ENCODE results near the gene DLX5. TPM values are rescaled to one million over a fixed set of nuclear protein-coding genes. Genes with fewer than 3 reads are reported as not detected.
A peak's percentile ranks its signal among the peaks of the same experiment; 100 is the strongest.
"Not testable (repeated sequence)": the region's sequence is repeated elsewhere in the genome, so short reads cannot be mapped to it uniquely, and the experiment has no call there.

Gene DLX5
- total RNA-seq: 1 to 10 TPM in 3 of 7 donors, under 1 TPM in 3, not detected in 1; 0.27 to 7.9 (median 1.0) TPM
- polyA plus RNA-seq: 1 to 10 TPM in 1 of 2 donors, under 1 TPM in 1; 0.43 to 4.2 TPM
- long read RNA-seq, donor 1: 0 reads
- long read RNA-seq, donor 2: 0 reads
- long read RNA-seq, donor 3: 0 reads

- Histone ChIP-seq H3K4me1 (ENCODE audit: insufficient read depth) (peaks cover 2% of the 10 kb centered on the region), H3K27ac (no peak within 1 kb of the TSS), H3K27me3 (no peaks in the 10 kb centered on the region), H3K9me3 (no peaks in the 10 kb centered on the region), H3K4me3 (peak within 1 kb of the TSS; percentile 30), H3K36me3 (no peaks in the 10 kb centered on the region)
- intact Hi-C loops (cut with DNase I): loop anchor here (5.0 to 10.0 kb wide), 4 partner anchors 947 to 1300 kb away; no protein-coding TSS in a partner anchor
- TF ChIP-seq EP300 (IDR thresholded peaks at IDR 0.05) (no peak), CTCF (IDR thresholded peaks at IDR 0.05) (no peak), POLR2A (IDR thresholded peaks at IDR 0.05) (no peak)
- 1 to 2% (median 1%) methylated on average over 59 to 60 of the region's 60 CpGs for WGBS, 3 donors
- peak in 4 of 5 donors; percentile 49 to 62 (median 54) for DNase-seq
Measured at GRCh38 chr7:97024209-97025129, at the start of gene DLX5. Gene DLX5, minus strand, starts transcription at chr7:97024831. Its CDS starts 208 bp downstream, at chr7:97024623.

- H3K27me3 ChIP-seq; H3K4me3 ChIP-seq; intact Hi-C loops (cut with DNase I); H3K36me3 ChIP-seq; H3K9me3 ChIP-seq; H3K4me1 ChIP-seq (ENCODE audit: insufficient read depth); H3K27ac ChIP-seq; DNase-seq: not testable (repeated sequence)
- 50 to 68% (median 55%) methylated on average over 2 of the region's 2 CpGs for WGBS, 3 donors
Measured at GRCh38 chr7:97072025-97072424, 47.4 kb upstream of the DLX5 start.

GRCh38 chr7:97064972-97065587 is 40.4 kb upstream of the DLX5 start:
- 43 to 52% (median 51%) methylated on average over 5 of the region's 5 CpGs for WGBS, 3 donors
- Histone ChIP-seq H3K4me3 (no peak overlapping the region), H3K27me3 (no peaks in the 10 kb centered on the region), H3K9me3 (no peaks in the 10 kb centered on the region), H3K4me1 (ENCODE audit: insufficient read depth) (no peaks in the 10 kb centered on the region), H3K36me3 (no peaks in the 10 kb centered on the region), H3K27ac (no peak overlapping the region)
- DNase-seq: no peak
- TF ChIP-seq POLR2A (IDR thresholded peaks at IDR 0.05): no peak
- TF ChIP-seq CTCF (IDR thresholded peaks at IDR 0.05): peak in 1 of 3 donors; percentile 12
- no peak for TF ChIP-seq EP300 (IDR thresholded peaks at IDR 0.05)
- intact Hi-C loops (cut with DNase I): no loop called here

GRCh38 chr7:97064020-97064419 is 39.4 kb upstream of the DLX5 start:
- no peak overlapping the region for H3K4me3 ChIP-seq
- 69 to 77% (median 70%) methylated on average over 3 of the region's 3 CpGs for WGBS, 3 donors
- intact Hi-C loops (cut with DNase I): no loop called here

More at GRCh38 chr7:97064020-97064419, 39.4 kb upstream of the DLX5 start:
- Histone ChIP-seq H3K4me1 (ENCODE audit: insufficient read depth) (no peaks in the 10 kb centered on the region), H3K9me3 (no peaks in the 10 kb centered on the region), H3K27me3 (no peaks in the 10 kb centered on the region), H3K27ac (no peak overlapping the region), H3K36me3 (no peaks in the 10 kb centered on the region)
- no peak for DNase-seq
- no peak for TF ChIP-seq CTCF (IDR thresholded peaks at IDR 0.05)
- no peak for TF ChIP-seq POLR2A (IDR thresholded peaks at IDR 0.05)
- TF ChIP-seq EP300 (IDR thresholded peaks at IDR 0.05): no peak
